ENCODE data around the gene KRT31.

- TF ChIP-seq POLR2A (IDR thresholded peaks at IDR 0.05) (no peak), EP300 (IDR thresholded peaks at IDR 0.05) (no peak)
- TF ChIP-seq, protein P1, sequence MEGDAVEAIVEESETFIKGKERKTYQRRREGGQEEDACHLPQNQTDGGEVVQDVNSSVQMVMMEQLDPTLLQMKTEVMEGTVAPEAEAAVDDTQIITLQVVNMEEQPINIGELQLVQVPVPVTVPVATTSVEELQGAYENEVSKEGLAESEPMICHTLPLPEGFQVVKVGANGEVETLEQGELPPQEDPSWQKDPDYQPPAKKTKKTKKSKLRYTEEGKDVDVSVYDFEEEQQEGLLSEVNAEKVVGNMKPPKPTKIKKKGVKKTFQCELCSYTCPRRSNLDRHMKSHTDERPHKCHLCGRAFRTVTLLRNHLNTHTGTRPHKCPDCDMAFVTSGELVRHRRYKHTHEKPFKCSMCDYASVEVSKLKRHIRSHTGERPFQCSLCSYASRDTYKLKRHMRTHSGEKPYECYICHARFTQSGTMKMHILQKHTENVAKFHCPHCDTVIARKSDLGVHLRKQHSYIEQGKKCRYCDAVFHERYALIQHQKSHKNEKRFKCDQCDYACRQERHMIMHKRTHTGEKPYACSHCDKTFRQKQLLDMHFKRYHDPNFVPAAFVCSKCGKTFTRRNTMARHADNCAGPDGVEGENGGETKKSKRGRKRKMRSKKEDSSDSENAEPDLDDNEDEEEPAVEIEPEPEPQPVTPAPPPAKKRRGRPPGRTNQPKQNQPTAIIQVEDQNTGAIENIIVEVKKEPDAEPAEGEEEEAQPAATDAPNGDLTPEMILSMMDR (IDR thresholded peaks at IDR 0.05), result no peak
Observed at GRCh38 chr17:41377546-41377945, 19.9 kb downstream of the KRT31 start.

All from stomach (tissue), 4 donors.